Right lobe of liver (tissue), 6 donors: ENCODE data around the gene IL23R. TPM values are rescaled to one million over a fixed set of nuclear protein-coding genes. Genes with fewer than 3 reads are reported as not detected.
A peak's percentile ranks its signal among the peaks of the same experiment; 100 is the strongest.

Source experiments
- ATAC-seq, 4 donors: fragments of 200-7000 bp; cut with Tn5 transposase; one replicate each; pipeline ENCODE4 v1.9.1; 2020; ENCODE audit warnings: mild to moderate bottlenecking in 4 of 4, moderate library complexity in 4 of 4
- DNase-seq, 3 donors: peaks; one replicate each; pipeline ENCODE4 v3.0.0-alpha.2; 2020
- H3K27ac ChIP-seq, 3 donors: fragments of 200-600 bp; one replicate each; pipeline ENCODE4 v1.8.0; 2022
- H3K27me3 ChIP-seq, 2 donors: fragments of 200-600 bp; one replicate each; pipeline ENCODE4 v1.8.0; 2022
- H3K36me3 ChIP-seq, 4 donors: fragments of 200-600 bp; sonication (generic) in 1 of 4; one replicate each; pipeline versions ENCODE4 v1.5.1 to v1.8.0; 2017 to 2022; ENCODE audit warnings: control low read depth in 1 of 4
- H3K4me1 ChIP-seq, 4 donors: fragments of 200-600 bp; sonication (generic) in 1 of 4; one replicate each; pipeline versions ENCODE4 v1.5.1 to v1.8.0; 2017 to 2022; ENCODE audit warnings: control low read depth in 1 of 4
- H3K4me3 ChIP-seq, 3 donors: fragments of 200-600 bp; one replicate each; pipeline ENCODE4 v1.8.0; 2022
- H3K9me3 ChIP-seq, 4 donors: fragments of 200-600 bp; sonication (generic) in 1 of 4; one replicate each; pipeline versions ENCODE4 v1.5.1 to v1.8.0; 2017 to 2022; ENCODE audit warnings: control low read depth in 1 of 4
- POLR2A ChIP-seq: fragments of 450-650 bp; IDR thresholded peaks from one replicate; pipeline ENCODE4 v1.6.1; 2017; ENCODE audit warnings: antibody characterized with exemption, mild to moderate bottlenecking
- WGBS: methylation state at CpG from one replicate; pipeline ENCODE4 v1.1.6; 2018; ENCODE audit warnings: low coverage, low lambda C conversion rate; ENCODE audit not compliant: insufficient coverage; ENCODE audit errors: missing lambda C conversion rate; 5-methylcytosine and 5-hydroxymethylcytosine counted together
- intact Hi-C, 2 donors: fragments of 100-400 bp; cut with DNase I; formaldehyde crosslinking; loops; one replicate each; pipeline versions ENCODE4 v1.11.2 to v1.14.1; 2022
- long read RNA-seq: library from polyadenylated mRNA; unstranded; transcript quantifications from one replicate; pipeline ENCODE4 v2.0.0, GENCODE V29; 2019
- total RNA-seq, 6 experiments: library from RNA; depleted of rRNA in 2 of 6; stranded (reverse); fragments of >200 nt in 2 of 6; fragmentation: NEBNext Ultra II Directional in 3 of 6; extraction: Animal tissue kit (Norgen Biotek cat#: 25700) in 3 of 6; gene quantifications; one replicate each; pipeline versions ENCODE4 v1.1.0 to v1.2.4, GENCODE V29; 2016 to 2023
- TF ChIP-seq, protein P1 (sequence below), 4 donors: fragments of 200-600 bp in 3 of 4; fragments of 450-650 bp in 1 of 4; IDR thresholded peaks; one replicate each; pipeline versions ENCODE4 v1.5.1 to v1.8.0; 2016 to 2022; ENCODE audit warnings: antibody characterized with exemption in 4 of 4, mild to moderate bottlenecking in 2 of 4
- donor health status: DM: no; HTN: yes; CAD: no.
- donor health status: DM: no; HTN: no; CAD: no.
- donor health status: DM: no; HTN: no; CAD: no.
- donor health status: DM: no; HTN: yes; CAD: no.
- donor health status: DM: no; HTN: yes; CAD: no.

IL23R gene, protein sequence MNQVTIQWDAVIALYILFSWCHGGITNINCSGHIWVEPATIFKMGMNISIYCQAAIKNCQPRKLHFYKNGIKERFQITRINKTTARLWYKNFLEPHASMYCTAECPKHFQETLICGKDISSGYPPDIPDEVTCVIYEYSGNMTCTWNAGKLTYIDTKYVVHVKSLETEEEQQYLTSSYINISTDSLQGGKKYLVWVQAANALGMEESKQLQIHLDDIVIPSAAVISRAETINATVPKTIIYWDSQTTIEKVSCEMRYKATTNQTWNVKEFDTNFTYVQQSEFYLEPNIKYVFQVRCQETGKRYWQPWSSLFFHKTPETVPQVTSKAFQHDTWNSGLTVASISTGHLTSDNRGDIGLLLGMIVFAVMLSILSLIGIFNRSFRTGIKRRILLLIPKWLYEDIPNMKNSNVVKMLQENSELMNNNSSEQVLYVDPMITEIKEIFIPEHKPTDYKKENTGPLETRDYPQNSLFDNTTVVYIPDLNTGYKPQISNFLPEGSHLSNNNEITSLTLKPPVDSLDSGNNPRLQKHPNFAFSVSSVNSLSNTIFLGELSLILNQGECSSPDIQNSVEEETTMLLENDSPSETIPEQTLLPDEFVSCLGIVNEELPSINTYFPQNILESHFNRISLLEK
- total RNA-seq: under 1 TPM in 1 of 6 experiments, not detected in 5; 0.12 TPM
- long read RNA-seq: 0 reads

DNA sequence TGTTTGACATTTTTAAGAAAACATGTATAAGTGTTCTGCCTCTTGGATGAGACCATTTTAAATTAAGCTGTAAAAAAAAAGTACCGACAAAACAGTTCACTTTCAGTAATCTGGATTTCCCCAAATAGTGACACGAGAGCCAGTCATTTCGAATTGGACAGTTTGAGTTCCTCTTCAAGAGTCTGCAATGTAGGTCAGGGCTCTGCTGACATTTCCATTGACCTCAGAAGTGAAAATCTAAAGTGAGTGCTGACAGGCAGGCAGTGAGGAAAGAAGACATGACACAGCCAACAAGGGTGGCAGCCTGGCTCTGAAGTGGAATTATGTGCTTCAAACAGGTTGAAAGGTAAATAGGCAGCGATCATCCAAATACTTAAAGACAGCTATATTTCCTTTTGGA is at the start of gene IL23R:
TSS of gene IL23R (plus strand) at position 259 of the 400 bp plus-strand sequence. CDS start 1,667 bp downstream, outside the sequence.
- no peaks in the 10 kb centered on the region for H3K27me3 ChIP-seq
- ATAC-seq (peak in 2 of 4 donors; percentile 10 to 12), DNase-seq (no peak)
- no peaks in the 10 kb centered on the region for H3K9me3 ChIP-seq
- 60% methylated on average over 4 of the region's 4 CpGs for WGBS
- intact Hi-C loops: no loop called here
- no peak within 1 kb of the TSS for H3K27ac ChIP-seq
- TF ChIP-seq, protein P1, sequence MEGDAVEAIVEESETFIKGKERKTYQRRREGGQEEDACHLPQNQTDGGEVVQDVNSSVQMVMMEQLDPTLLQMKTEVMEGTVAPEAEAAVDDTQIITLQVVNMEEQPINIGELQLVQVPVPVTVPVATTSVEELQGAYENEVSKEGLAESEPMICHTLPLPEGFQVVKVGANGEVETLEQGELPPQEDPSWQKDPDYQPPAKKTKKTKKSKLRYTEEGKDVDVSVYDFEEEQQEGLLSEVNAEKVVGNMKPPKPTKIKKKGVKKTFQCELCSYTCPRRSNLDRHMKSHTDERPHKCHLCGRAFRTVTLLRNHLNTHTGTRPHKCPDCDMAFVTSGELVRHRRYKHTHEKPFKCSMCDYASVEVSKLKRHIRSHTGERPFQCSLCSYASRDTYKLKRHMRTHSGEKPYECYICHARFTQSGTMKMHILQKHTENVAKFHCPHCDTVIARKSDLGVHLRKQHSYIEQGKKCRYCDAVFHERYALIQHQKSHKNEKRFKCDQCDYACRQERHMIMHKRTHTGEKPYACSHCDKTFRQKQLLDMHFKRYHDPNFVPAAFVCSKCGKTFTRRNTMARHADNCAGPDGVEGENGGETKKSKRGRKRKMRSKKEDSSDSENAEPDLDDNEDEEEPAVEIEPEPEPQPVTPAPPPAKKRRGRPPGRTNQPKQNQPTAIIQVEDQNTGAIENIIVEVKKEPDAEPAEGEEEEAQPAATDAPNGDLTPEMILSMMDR (IDR thresholded peaks at IDR 0.05): no peak
- TF ChIP-seq POLR2A: no peak
- peaks cover 0 to 22% (median 4%) of the 10 kb centered on the region in 4 donors for H3K4me1 ChIP-seq
- H3K4me3 ChIP-seq: no peak within 1 kb of the TSS
- no peaks in the 10 kb centered on the region for H3K36me3 ChIP-seq

DNA sequence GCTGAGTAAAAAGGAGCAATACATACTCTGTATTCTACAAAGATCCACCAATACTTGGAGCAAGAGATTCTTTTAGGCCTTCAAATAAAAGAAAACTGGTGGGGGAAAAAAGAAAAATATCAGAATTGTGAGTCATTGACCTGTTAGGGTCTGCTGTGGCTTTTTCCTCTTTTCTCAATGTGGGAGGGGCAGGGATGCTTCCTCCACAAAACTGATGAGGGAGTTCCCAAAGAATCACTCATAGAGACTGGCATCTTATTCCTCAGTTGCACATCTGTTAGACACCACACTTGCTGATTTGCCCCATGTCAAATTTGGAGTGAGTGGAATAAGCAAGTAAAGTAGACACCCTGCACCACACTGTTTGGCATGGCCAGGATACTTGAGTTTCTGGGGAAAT is 48.1 kb upstream of the IL23R start:
- no peak for DNase-seq
- H3K36me3 ChIP-seq: no peaks in the 10 kb centered on the region
- H3K27me3 ChIP-seq: no peaks in the 10 kb centered on the region
- H3K4me1 ChIP-seq: no peaks in the 10 kb centered on the region
- H3K27ac ChIP-seq: no peak overlapping the region
- ATAC-seq: no peak
- no peaks in the 10 kb centered on the region for H3K9me3 ChIP-seq
- no peak overlapping the region for H3K4me3 ChIP-seq
- intact Hi-C loops: no loop called here
- no peak for TF ChIP-seq POLR2A
- TF ChIP-seq, protein P1 (IDR thresholded peaks at IDR 0.05): no peak

DNA sequence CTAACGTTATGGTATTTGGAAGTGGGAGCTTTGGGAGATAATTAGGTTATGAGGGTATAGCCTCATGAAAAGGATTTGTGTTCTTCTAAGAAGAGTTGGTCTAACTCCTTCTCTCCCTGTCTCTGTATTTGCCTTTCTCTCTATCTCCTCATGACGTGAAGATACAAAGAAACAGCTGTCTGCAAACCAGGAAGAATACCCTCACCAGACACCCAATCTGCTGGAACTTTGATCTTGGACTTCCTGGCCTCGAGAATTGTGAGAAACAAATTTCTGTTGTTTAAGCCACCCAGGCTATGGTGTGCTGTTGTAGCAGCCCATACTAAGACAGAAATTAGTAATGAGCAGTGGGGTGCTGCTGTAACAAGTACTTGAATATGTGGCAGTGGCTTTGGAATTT is 47.6 kb upstream of the IL23R start:
- 41% methylated on average over 3 of the region's 3 CpGs for WGBS
- Histone ChIP-seq H3K9me3 (no peaks in the 10 kb centered on the region), H3K27ac (no peak overlapping the region), H3K4me3 (no peak overlapping the region), H3K36me3 (no peaks in the 10 kb centered on the region), H3K4me1 (no peaks in the 10 kb centered on the region), H3K27me3 (no peaks in the 10 kb centered on the region)
- intact Hi-C loops: no loop called here
- ATAC-seq: no peak
- no peak for DNase-seq
- TF ChIP-seq, protein P1 (IDR thresholded peaks at IDR 0.05): no peak
- no peak for TF ChIP-seq POLR2A

DNA sequence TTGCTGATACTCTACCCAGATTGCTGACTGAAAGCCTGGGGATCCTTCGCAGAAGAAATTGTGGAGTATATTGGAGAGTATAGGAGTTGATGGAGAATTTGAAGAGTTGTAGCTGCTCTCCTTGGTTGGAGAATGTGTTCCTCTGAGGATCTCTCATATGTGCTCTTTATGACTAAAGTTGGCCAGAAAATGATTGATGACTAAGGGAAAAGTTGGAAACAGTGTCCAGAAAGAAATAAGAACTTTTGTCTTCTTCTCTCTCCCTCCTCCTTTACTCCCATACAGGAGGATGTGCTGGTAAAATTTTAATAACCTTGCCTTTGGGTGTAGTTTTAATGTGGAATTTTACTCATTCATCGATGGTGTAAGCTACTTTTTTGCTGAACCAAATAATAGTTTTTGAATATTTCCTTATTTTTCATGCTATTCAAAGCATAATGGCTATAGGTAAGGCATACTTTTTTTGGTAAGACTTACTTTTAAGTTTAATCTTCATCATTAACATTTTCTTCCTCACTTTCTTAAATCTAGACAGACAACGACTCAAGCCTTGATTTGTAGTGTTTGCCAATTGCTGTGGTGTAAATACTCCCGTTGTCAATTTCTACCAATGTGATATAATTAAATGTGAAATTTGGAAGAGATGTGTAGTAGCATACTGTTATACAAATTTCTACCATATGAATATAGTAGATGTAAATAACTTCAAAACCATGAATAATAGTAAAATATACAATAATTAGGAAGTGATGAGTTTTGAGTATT is 45.2 kb upstream of the IL23R start:
- Histone ChIP-seq H3K4me1 (no peaks in the 10 kb centered on the region), H3K27me3 (no peaks in the 10 kb centered on the region), H3K9me3 (no peaks in the 10 kb centered on the region), H3K27ac (no peak overlapping the region), H3K4me3 (no peak overlapping the region), H3K36me3 (no peaks in the 10 kb centered on the region)
- WGBS: 69% methylated on average over 4 of the region's 4 CpGs
- intact Hi-C loops: no loop called here
- ATAC-seq (no peak), DNase-seq (no peak)
- TF ChIP-seq, protein P1 (IDR thresholded peaks at IDR 0.05): no peak
- no peak for TF ChIP-seq POLR2A
